ENCODE data around the gene CASQ1. TPM values are rescaled to one million over a fixed set of nuclear protein-coding genes. Genes with fewer than 3 reads are reported as not detected.

The CASQ1 gene
- total RNA-seq, 3 donors from 2014 or later: 0.34 to 0.82 TPM; not detected in 1

DNA sequence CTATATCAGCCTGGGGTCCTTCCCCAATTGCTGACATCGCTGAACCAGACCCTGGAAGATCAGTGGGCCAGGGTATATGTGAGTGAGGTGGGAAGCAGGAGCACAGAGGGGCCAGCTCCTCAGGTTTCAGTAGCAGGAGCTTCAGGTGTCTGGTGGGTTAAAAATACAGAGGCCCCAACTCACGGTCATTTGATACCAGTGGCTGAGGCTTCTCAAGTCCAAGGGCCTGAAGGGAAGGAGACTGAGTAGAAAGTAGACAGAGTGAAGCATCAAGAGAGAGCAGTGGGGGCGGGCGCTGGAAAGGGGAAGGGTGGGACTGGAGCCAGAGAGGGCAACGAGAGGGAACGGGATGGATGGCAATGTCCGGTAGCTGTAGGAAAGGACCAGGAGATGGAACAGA lies 2.0 kb upstream of the CASQ1 start:
- H3K36me3 ChIP-seq (ENCODE audit: low read depth): no peaks in the 10 kb centered on the region
- H3K4me3 ChIP-seq: no peak overlapping the region
- peaks cover 6% of the 10 kb centered on the region for H3K4me1 ChIP-seq (ENCODE audit: low read depth)
- no peaks in the 10 kb centered on the region for H3K9me3 ChIP-seq
- TF ChIP-seq, protein P1, sequence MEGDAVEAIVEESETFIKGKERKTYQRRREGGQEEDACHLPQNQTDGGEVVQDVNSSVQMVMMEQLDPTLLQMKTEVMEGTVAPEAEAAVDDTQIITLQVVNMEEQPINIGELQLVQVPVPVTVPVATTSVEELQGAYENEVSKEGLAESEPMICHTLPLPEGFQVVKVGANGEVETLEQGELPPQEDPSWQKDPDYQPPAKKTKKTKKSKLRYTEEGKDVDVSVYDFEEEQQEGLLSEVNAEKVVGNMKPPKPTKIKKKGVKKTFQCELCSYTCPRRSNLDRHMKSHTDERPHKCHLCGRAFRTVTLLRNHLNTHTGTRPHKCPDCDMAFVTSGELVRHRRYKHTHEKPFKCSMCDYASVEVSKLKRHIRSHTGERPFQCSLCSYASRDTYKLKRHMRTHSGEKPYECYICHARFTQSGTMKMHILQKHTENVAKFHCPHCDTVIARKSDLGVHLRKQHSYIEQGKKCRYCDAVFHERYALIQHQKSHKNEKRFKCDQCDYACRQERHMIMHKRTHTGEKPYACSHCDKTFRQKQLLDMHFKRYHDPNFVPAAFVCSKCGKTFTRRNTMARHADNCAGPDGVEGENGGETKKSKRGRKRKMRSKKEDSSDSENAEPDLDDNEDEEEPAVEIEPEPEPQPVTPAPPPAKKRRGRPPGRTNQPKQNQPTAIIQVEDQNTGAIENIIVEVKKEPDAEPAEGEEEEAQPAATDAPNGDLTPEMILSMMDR (IDR thresholded peaks at IDR 0.05): no peak
- no peak for ATAC-seq
- intact Hi-C loops (cut with DNase I, micrococcal nuclease): no loop called here
- DNase-seq: no peak

DNA sequence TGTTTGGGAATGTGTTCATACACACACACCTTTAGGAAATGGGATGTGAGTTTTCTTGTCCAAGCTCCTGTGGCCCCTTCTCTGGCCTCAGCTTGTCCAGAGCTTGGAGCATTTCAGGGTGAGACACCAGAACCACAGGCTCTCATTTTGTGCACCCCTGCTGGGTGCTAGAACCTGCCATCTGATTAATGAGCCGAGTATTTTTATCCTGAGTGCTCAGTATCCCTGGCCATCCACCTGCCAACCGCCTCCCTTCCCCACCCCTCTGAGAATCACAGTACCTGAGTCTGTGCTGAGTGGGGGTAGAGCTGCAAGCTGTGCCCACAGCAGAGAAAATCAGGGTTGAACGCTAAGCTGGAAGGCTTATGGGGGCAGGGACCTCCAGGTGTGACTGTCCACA lies 1.4 kb downstream of the CASQ1 start:
- intact Hi-C loops (cut with DNase I, micrococcal nuclease): no loop called here
- TF ChIP-seq, protein P1 (IDR thresholded peaks at IDR 0.05): no peak

GRCh38 chr1:160192234-160192633 lies 1.9 kb downstream of the CASQ1 start:
- DNase-seq (no peak), ATAC-seq (no peak)
- Histone ChIP-seq H3K4me3 (no peak overlapping the region), H3K4me1 (ENCODE audit: low read depth) (peaks cover 8% of the 10 kb centered on the region), H3K36me3 (ENCODE audit: low read depth) (no peaks in the 10 kb centered on the region), H3K9me3 (no peaks in the 10 kb centered on the region)
- intact Hi-C loops (cut with DNase I, micrococcal nuclease): no loop called here
- TF ChIP-seq, protein P1 (IDR thresholded peaks at IDR 0.05): no peak

More for the DNA sequence above, 1.4 kb downstream of the CASQ1 start:
- no peak for DNase-seq
- peaks cover 8% of the 10 kb centered on the region for H3K4me1 ChIP-seq (ENCODE audit: low read depth)
- H3K36me3 ChIP-seq (ENCODE audit: low read depth): no peaks in the 10 kb centered on the region
- H3K4me3 ChIP-seq: no peak overlapping the region
- no peak for ATAC-seq
- no peaks in the 10 kb centered on the region for H3K9me3 ChIP-seq

- TF ChIP-seq, protein P1 (IDR thresholded peaks at IDR 0.05): peak; percentile 88
- ATAC-seq (peak; percentile 95), DNase-seq (peak; percentile 73 to 88 (median 86))
- intact Hi-C loops (cut with DNase I, micrococcal nuclease): no loop called here
- H3K4me3 ChIP-seq: no peak overlapping the region
- H3K36me3 ChIP-seq (ENCODE audit: low read depth): no peaks in the 10 kb centered on the region
- H3K9me3 ChIP-seq: no peaks in the 10 kb centered on the region
- H3K4me1 ChIP-seq (ENCODE audit: low read depth): peaks cover 8% of the 10 kb centered on the region
Observed at GRCh38 chr1:160193091-160193819, 2.9 kb downstream of the CASQ1 start.

DNA sequence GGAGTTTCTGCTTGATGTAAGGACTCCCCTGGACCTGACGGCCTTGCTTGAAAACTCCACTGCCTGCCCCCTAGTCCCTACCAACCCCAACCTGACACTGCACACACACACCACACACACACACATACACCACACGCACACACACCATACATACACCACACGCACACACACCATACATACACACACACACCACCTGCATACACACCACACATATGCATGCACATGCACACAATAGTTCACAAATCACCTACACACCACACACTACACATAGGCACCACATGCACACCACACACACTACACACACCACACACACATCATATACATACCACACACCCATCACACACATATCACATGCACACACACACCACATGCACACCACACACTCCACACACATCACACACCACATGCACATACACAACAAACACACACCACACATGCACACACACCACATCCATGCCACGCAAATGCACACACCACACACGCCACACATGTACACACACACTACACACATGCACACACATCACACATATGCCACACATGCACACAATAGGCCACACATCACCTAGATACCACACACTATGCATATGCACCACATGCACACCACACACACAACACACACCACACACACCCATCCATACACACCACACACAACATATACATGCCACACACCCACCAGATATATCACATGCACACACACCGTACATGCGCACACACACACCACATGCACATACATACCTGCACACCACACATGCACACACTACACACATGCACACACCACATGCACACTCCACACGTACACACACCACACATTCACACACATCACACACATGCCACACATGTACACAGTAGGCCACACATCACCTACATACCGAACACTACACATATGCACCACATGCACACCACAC lies 3.7 kb downstream of the CASQ1 start:
- no peaks in the 10 kb centered on the region for H3K36me3 ChIP-seq (ENCODE audit: low read depth)
- H3K4me3 ChIP-seq: no peak overlapping the region
- ATAC-seq: no peak
- DNase-seq: no peak
- intact Hi-C loops (cut with DNase I, micrococcal nuclease): no loop called here
- peaks cover 8% of the 10 kb centered on the region for H3K4me1 ChIP-seq (ENCODE audit: low read depth)
- H3K9me3 ChIP-seq: no peaks in the 10 kb centered on the region
- TF ChIP-seq, protein P1 (IDR thresholded peaks at IDR 0.05): no peak

Data from mucosa of descending colon (tissue), 3 donors.